ENCODE data around the gene PRDM8. TPM values are rescaled to one million over a fixed set of nuclear protein-coding genes. Genes with fewer than 3 reads are reported as not detected.
A peak's percentile ranks its signal among the peaks of the same experiment; 100 is the strongest.

The PRDM8 gene
- total RNA-seq, 1 donor = 3.6 TPM

DNA sequence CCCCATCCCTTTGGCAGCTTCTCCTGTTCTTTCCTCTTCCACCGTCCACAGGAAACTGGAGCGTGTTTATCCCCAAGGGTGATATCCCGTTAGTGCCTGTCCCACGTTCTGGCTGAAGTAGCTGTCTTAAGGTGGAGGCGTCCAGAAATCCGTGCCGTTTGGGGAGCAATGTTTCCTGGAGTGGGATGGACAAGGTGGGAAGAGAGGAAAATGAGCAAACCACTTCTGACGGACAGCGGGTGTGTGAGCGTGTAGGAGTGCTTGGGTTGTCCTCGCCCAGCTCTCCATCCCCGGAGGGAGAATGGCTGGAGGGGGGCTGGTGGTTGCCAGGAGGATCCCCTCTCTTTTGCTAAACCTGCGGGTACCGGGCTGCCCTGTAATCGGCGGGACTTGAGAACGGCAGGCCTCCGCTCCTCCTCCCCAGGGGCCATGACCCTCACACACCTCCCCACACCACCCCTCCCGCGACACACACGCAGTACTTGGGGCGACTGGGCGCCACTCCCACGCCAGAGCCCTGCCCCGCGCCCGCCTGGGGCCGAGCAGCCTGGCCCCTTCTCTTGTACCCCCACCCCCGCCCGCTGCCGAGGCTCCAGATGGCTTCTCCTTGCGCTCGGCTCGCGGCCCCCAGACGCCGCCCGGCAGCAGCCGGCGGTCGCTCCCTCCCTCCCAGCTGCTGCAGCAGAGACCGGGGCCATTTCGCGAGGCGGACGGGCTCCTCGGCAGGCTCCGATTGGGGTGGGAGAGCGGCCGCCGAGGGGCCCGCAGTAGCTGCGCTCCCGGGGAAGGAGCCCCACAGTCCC is 13.9 kb upstream of the PRDM8 start:
- H3K4me1 ChIP-seq (ENCODE audit: insufficient read depth, low read length) = peaks cover 30% of the 10 kb centered on the region
- H3K36me3 ChIP-seq (ENCODE audit: insufficient read depth, low read length) = no peaks in the 10 kb centered on the region
- TF ChIP-seq, protein P1, sequence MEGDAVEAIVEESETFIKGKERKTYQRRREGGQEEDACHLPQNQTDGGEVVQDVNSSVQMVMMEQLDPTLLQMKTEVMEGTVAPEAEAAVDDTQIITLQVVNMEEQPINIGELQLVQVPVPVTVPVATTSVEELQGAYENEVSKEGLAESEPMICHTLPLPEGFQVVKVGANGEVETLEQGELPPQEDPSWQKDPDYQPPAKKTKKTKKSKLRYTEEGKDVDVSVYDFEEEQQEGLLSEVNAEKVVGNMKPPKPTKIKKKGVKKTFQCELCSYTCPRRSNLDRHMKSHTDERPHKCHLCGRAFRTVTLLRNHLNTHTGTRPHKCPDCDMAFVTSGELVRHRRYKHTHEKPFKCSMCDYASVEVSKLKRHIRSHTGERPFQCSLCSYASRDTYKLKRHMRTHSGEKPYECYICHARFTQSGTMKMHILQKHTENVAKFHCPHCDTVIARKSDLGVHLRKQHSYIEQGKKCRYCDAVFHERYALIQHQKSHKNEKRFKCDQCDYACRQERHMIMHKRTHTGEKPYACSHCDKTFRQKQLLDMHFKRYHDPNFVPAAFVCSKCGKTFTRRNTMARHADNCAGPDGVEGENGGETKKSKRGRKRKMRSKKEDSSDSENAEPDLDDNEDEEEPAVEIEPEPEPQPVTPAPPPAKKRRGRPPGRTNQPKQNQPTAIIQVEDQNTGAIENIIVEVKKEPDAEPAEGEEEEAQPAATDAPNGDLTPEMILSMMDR (IDR thresholded peaks at IDR 0.05; ENCODE audit: extremely low read depth, low read depth, low read length) = no peak
- H2AFZ ChIP-seq (ENCODE audit: low read length) = peak overlapping the region; percentile 96
- DNase-seq (ENCODE audit: insufficient read length, low spot score, missing footprints) = peak; percentile 86
- H3K4me3 ChIP-seq (ENCODE audit: insufficient read depth, low read length) = peak overlapping the region; percentile 99
- no peaks in the 10 kb centered on the region for H3K9me3 ChIP-seq (ENCODE audit: low read depth, low read length)
- no peaks in the 10 kb centered on the region for H4K20me1 ChIP-seq (ENCODE audit: insufficient read depth, low read length)
- H3K4me2 ChIP-seq (ENCODE audit: insufficient read depth, low read length) = peak overlapping the region; percentile 92
- peak overlapping the region; percentile 50 for H3K27ac ChIP-seq (ENCODE audit: low read depth, low read length)
- H3K27me3 ChIP-seq (ENCODE audit: insufficient read depth, low read length) = no peaks in the 10 kb centered on the region
- peaks cover 36% of the 10 kb centered on the region for H3K79me2 ChIP-seq (ENCODE audit: insufficient read depth, low read length)

DNA sequence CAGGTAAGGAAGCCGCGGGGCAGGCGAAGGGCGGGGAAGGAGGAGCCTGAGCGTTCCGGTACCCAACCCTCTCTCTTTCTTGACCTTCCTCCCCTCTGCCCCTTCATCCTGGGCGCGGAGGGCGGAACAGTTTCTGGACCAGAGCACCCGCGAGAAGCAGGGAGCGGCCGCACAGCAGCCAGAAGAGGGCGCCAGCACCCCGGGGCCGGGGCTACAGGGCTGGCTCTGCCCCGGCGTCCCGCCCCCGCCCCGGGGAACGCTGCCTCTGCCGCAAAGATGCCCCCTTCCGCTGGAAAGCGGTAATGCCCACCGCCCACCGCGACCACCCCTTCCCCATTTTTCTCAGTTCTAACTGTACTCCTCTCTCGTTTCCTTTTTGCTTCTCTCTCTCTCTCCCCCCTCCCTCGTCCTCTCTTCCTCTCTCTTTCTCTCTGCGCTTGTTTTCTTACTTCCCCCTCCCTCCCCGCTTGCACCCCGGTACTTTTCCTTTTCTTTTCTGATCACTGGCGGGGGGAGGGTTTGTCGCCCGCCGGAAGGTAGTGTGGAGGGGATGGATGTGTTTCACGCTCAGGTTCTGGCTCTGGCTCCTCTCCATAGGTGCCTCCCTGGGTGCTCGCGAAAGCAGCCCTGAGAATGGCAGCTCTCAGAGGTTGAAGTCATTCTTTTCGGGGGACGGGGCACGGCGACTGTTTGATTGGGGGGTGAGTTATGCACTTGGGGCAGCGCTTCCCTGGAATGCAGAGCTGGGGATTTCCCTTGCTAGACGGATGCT is 13.1 kb upstream of the PRDM8 start:
- H3K27me3 ChIP-seq (ENCODE audit: insufficient read depth, low read length) = no peaks in the 10 kb centered on the region
- peak overlapping the region; percentile 91 for H3K27ac ChIP-seq (ENCODE audit: low read depth, low read length)
- peaks cover 30% of the 10 kb centered on the region for H3K4me1 ChIP-seq (ENCODE audit: insufficient read depth, low read length)
- H4K20me1 ChIP-seq (ENCODE audit: insufficient read depth, low read length) = no peaks in the 10 kb centered on the region
- no peaks in the 10 kb centered on the region for H3K36me3 ChIP-seq (ENCODE audit: insufficient read depth, low read length)
- H2AFZ ChIP-seq (ENCODE audit: low read length) = peak overlapping the region; percentile 98
- TF ChIP-seq, protein P1 (IDR thresholded peaks at IDR 0.05; ENCODE audit: extremely low read depth, low read depth, low read length) = peak; percentile 79
- no peaks in the 10 kb centered on the region for H3K9me3 ChIP-seq (ENCODE audit: low read depth, low read length)
- DNase-seq (ENCODE audit: insufficient read length, low spot score, missing footprints) = peak; percentile 98
- peak overlapping the region; percentile 99 for H3K4me3 ChIP-seq (ENCODE audit: insufficient read depth, low read length)
- peaks cover 44% of the 10 kb centered on the region for H3K79me2 ChIP-seq (ENCODE audit: insufficient read depth, low read length)
- peak overlapping the region; percentile 92 for H3K4me2 ChIP-seq (ENCODE audit: insufficient read depth, low read length)

DNA sequence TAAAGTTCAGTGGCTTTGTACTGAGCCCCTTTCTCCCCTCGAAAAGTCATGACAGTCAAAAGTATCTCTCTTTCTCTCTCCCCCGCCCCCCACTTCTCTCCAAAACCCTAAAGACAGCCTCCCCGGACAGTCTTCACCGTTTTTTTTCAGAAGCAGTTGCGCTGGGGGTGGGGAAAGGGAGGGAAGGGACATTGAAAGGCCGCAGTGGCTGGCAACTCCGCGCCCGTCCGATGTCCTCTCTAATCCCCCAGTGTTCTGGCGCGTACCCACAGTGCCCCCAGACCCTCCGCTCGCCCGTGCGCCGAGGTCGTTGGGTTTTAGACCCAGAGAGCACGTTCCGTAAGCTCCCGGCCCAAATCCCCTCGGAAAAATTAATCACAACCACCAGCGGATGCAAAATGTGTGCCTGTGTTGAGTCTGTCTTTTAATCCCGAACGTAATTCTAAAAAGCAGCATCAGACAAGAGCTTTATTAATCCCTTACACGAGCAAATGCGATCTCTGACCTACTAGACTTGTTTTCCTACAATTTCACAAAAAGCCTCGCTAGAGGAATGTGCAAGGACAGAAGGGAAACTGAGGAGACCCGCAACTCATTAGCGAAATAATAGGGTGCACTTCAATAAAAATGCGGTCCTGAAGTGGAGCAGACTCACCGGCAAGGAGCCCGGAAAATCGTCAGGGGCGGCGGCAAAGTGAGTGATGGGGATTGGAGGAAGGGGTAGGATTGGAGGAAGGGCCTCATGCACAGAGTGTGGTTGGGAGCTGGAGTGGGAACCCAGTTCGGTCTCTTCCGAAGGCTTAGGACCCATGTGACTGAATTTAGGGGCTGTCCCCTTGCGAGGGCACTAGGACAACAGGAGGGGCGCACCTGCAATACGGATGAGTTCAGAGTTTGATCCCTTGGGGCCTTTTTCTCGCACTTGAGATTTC is 12.2 kb upstream of the PRDM8 start:
- Histone ChIP-seq H2AFZ (ENCODE audit: low read length) (peak overlapping the region; percentile 98), H3K4me2 (ENCODE audit: insufficient read depth, low read length) (peak overlapping the region; percentile 92), H3K36me3 (ENCODE audit: insufficient read depth, low read length) (no peaks in the 10 kb centered on the region), H3K27ac (ENCODE audit: low read depth, low read length) (peak overlapping the region; percentile 91), H3K4me1 (ENCODE audit: insufficient read depth, low read length) (peaks cover 36% of the 10 kb centered on the region), H4K20me1 (ENCODE audit: insufficient read depth, low read length) (no peaks in the 10 kb centered on the region), H3K4me3 (ENCODE audit: insufficient read depth, low read length) (peak overlapping the region; percentile 99), H3K79me2 (ENCODE audit: insufficient read depth, low read length) (peaks cover 53% of the 10 kb centered on the region), H3K27me3 (ENCODE audit: insufficient read depth, low read length) (no peaks in the 10 kb centered on the region), H3K9me3 (ENCODE audit: low read depth, low read length) (no peaks in the 10 kb centered on the region)
- peak; percentile 79 for DNase-seq (ENCODE audit: insufficient read length, low spot score, missing footprints)
- TF ChIP-seq, protein P1 (IDR thresholded peaks at IDR 0.05; ENCODE audit: extremely low read depth, low read depth, low read length) = no peak
